ENCODE data around the gene ITM2C.

Gene ITM2C

GRCh38 chr2:230850358-230850658 is 14.4 kb upstream of the ITM2C start:
- no peak for DNase-seq (ENCODE audit: low read depth in 2 of 2)

DNA sequence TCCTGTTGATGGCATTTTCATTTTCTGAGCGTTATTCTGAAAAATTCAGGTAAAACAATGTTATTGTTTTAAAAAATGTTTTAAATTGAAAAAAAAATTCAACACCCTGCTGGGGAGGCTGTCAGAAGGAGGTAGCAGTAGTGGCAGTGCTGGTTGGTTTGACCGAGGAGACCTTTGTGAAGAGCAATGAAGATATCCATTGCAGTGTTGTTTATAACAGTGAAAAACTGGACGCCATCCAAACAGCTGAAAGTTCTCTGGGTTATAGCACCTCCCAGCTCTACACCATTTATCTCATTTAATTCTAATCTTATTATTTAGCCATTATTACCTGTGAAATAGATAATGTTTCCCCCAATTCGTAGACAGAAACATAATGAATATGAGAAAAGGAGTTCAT is 12.6 kb upstream of the ITM2C start:
- DNase-seq (ENCODE audit: low read depth in 2 of 2) = no peak

- no peak for DNase-seq (ENCODE audit: low read depth in 2 of 2)
Observed at GRCh38 chr2:230861552-230862255, 3.0 kb upstream of the ITM2C start.

GRCh38 chr2:230862292-230862691 is 2.5 kb upstream of the ITM2C start:
- DNase-seq (ENCODE audit: low read depth in 2 of 2) = no peak

GRCh38 chr2:230863031-230863430 is 1.7 kb upstream of the ITM2C start:
- DNase-seq (ENCODE audit: low read depth in 2 of 2) = no peak

DNA sequence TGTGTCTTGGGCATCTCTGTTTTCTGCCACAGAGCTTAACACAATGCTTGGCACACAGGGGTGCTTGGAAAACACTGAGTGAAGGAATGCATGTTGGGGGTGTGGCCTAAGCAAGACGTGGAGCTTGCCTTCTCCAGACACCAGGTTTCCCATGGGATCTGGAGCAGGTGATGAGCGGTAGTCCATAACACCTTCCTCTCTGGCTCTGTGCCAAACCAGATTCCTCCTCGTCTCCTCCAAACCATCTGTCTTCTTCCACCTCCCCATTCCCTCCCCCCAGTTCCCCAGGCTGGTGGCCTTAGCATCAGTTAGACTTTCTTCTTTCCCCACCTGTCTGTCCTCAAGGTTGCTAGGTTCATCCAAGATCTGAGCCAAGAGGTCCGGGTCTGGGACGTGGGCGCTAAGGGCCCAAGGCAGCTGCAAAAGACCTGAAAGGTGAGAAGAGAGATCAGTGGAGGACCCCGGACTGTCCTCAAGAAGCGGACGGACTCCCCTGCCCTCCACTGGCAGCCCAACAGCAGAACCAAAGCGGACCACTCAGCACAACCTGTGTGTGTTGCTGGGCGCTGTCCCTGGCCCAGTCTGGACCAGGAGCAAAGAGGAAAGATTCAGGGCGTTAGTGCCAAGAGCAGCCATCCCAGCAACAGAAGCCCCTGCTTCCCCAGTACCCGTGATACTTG is 1.2 kb upstream of the ITM2C start:
- DNase-seq (ENCODE audit: low read depth in 2 of 2) = no peak

- no peak for DNase-seq (ENCODE audit: low read depth in 2 of 2)
Observed at GRCh38 chr2:230864122-230864604, 579 bp upstream of the ITM2C start.

DNA sequence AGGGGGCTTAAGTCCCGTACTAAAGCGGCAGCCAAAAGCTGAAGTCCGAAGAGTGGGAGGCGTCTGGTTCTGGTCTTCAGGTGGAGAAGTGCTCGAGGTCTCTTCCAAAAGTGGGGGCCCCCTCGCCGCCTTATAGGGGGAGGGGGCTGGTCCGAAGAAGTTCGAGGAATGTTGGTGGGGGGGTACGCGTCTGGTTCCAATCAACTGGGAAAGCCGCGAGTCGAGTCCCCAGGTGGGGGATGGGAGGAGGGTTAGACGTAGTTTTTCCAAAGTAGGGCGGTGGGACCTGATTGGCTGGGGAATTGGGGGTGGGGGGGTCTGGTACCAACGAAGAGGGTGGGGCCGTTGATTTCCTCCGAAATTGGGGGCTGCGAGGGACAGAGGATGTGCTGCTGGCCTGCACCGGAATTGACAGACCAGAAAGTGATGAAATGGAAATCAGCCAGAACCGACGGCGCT is 594 bp downstream of the ITM2C start:
- no peak for DNase-seq (ENCODE audit: low read depth in 2 of 2)

DNA sequence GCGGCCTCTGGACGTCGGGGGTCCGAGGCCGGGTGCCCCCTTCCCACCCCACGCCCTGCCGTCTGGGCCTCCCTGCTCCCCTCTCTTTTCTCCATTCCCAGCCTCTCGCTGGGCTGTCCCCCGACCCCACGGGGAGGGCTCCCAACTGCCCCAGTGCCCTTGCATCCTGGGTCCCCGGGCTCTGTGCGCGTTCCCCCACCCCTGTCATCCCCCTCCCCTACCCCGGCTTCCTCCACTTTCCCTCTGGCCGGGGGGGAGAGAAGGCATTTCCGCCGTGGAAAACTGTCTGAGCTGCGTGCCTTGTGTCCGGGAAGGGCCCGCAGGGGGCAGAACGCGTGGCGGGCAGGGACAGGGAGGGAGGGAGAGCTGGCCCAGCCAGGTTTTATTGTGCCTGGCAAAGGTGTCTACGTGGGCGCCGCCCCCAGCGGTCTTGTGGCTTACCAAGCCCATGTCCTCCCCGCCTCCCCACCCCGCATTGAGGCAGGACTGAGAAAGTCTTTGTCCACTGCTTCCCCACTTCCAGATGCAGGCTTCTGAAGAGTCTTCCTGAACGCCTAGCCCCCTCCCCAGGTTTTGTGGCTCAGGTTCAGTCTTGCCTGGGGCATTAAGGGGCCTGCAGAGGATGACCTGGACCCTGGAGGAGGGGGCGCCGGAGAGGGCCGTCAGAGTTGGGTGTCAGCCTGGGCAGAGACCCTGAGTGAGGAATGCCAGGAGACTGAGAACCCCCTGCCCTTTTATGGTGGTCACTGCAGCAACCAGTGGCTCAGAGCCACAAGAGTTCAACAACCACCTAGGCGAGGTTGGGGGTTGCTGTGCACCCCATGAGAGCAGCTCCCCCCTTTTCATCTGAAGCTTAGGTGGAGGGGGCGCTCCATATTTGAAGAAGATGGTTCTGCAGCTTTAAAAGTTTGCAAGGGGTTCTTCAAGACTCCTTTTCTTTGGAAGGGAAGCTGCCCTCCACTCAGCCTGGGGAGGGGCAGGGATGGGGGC is 1.3 kb downstream of the ITM2C start:
- no peak for DNase-seq (ENCODE audit: low read depth in 2 of 2)

GRCh38 chr2:230866756-230867523 is 2.2 kb downstream of the ITM2C start:
- no peak for DNase-seq (ENCODE audit: low read depth in 2 of 2)

DNA sequence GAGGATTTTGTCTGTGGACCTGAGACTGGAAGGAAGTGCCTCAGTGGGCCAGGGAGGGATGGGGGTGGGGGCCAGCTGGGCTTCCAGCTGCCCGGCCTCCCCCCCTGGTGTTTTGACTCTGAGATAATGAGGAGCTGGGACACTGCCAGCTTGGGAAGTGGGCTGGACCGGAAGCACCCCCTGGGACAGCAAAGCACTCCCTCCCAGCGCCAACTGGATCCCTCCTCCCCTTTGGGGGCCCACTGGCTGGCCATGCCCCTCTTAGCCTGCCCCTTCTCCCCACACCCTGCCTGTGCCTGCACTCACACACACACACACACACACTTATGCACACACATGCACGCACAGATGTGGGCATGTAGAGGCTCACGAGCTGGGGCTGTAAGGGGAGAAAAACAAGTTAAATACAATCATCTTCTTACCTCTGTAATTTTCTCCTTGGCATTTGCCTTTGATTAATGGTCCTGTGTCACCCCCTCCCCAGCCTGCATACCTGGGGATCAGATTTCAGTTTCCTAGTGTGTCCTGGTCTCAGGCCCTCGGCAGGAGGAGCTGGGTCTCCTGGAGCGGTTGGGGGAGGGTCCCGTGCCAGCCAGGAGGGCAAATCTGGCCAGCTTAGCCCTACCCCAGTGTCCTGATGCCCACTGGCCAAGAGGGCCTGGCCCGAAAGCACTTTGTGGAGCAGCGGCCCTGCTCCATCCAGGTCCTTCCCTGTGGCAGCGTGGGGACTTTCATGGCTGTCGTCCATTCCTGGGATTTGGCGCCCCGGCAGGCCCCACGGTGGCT is 3.6 kb downstream of the ITM2C start:
- no peak for DNase-seq (ENCODE audit: low read depth in 2 of 2)

DNA sequence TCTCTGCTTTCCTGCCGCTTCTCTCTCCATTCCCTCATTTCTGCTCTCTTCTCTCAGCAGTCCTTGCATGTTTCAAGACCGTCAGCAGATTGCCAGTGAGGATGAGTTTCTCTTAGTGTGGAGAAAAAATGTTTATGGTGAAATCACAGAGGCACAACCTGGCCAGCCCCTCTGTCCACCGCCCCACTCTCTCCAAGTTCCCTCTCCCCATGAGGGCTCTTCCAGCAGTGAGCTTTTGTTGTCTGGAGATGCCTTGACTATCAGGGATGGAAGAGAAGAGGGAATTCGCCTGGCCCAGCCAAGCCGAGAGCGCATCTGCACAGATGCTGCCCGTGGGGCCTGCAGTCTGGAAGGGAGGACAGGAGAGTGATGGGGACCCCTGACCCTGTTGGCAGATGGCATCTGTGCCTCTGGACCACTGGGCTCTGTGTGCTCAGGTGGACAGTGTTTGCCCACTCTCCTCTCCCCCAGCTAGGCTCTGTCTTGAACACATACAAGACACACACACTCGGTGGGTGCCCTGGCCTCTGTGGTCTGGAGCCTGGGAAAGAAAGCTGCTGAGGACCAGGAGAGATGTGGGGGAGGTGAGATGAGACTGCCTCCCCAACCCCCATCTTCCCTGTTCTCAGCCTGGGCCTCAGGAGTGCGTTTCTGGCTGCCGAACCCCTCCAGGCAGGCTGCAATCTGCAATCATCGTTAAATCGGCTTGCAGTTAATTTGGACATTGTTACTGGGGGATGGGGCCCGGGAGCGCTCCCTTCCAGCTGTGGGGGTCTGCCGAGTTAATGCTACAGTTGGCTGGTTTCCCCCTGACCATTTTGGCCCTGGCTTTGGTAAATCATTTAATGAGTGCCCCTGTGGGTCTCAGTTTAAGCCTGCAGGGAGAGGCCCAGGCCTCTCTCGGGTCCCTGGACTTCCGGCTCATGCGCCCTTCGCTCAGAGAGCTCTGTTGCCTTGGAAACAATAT is 4.5 kb downstream of the ITM2C start:
- no peak for DNase-seq (ENCODE audit: low read depth in 2 of 2)

- DNase-seq (ENCODE audit: low read depth in 2 of 2) = no peak
Observed at GRCh38 chr2:230869914-230870543, 5.3 kb downstream of the ITM2C start.

GRCh38 chr2:230870544-230871360 is 6.0 kb downstream of the ITM2C start:
- DNase-seq (ENCODE audit: low read depth in 2 of 2) = no peak

GRCh38 chr2:230871361-230872150 is 6.8 kb downstream of the ITM2C start:
- DNase-seq (ENCODE audit: low read depth in 2 of 2) = no peak

DNA sequence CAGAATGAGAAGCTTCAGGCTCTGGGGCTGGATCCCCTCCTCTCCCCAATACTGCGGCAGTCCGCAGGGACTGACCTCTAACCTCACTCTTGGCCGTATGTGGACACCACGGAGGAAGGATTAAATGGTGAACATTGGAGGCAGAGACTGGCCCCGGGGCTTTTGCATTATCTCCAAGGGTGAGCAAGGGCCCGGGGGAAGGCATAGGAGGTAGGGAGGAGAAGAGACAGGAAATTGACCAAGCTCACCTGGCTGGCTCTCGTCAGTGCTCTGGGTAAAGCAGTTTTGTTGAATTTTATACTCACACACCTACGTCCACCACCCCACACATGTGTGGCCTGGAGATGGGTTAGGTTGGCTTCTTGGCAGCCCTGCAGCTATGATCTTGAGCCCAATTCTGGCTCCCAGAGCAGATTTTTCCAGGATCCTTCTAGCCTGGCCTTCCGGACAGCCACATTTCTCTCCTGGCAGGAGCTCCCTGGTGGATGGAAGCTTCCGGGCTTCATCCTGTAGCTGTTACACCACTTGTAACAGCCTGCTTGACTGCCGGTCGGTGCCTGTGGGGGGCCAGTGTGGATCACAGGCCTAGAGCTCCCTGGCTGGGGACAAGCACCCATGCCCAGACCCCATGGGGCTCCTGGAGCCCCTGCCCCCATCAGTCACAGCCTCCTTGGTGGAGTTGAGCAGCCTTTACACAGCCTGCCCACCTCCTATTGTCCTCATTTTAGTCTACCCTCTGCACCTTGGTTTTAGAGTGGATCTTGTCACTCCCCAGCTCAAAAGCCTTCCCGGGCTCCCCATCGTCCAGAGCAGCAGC is 7.6 kb downstream of the ITM2C start:
- no peak for DNase-seq (ENCODE audit: low read depth in 2 of 2)
